Measurements from ENCODE around the gene CD300LF.

DNA sequence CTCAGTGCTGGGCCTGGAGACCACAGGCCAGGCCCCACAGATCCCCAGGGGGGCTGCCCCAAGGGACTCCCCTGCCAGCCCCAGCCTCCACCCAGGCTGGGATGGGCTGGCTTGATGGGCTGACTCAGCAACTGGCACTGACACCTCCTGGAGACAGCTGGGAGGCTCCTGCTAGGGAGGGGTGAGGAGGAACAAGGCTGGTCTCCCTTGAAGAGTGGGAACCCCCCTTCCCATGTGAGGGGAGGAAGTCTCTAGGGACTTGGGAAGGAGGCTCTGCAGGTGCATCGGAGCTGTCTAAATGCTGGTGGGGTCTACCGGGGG lies 46.1 kb upstream of the CD300LF start:
- TF ChIP-seq POLR2AphosphoS5 (IDR thresholded peaks at IDR 0.05), result no peak
- TF ChIP-seq CTCF (IDR thresholded peaks at IDR 0.05), result no peak
- no peak for TF ChIP-seq POLR2A (IDR thresholded peaks at IDR 0.05)
